HL-60 (cell line): ENCODE measurements around the gene CDK19.
A peak's percentile ranks its signal among the peaks of the same experiment; 100 is the strongest.

Experiments used
- DNase-seq, 2 experiments: peaks; one replicate each; pipeline ENCODE4 v3.0.0-alpha.2; 2010 to 2020; ENCODE audit warnings: low read depth in 1 of 2, low spot score in 1 of 2
- H3K27ac ChIP-seq: fragments of 250-450 bp; sonication (Bioruptor Pico); replicated peaks from 2 replicates; pipeline ENCODE4 v1.5.1; 2020; ENCODE audit warnings: mild to moderate bottlenecking, moderate library complexity
- H3K27me3 ChIP-seq: fragments of 250-450 bp; sonication (Bioruptor Pico); 2 replicates; pipeline ENCODE4 v1.5.1; 2021; ENCODE audit warnings: mild to moderate bottlenecking, moderate library complexity; ENCODE audit not compliant: insufficient read depth, poor library complexity, severe bottlenecking
- H3K4me3 ChIP-seq: replicated peaks from 2 replicates; pipeline ENCODE4 v1.5.1; 2011; ENCODE audit warnings: mild to moderate bottlenecking, control low read depth, low read length; ENCODE audit not compliant: insufficient read depth
- CTCF ChIP-seq: IDR thresholded peaks from one replicate; pipeline ENCODE4 v1.5.1; 2011; ENCODE audit warnings: low read length, control low read depth, inconsistent platforms; ENCODE audit not compliant: insufficient read depth
- GABPA ChIP-seq: IDR thresholded peaks from 2 replicates; pipeline ENCODE4 v1.6.1; 2012; ENCODE audit warnings: low read depth
- POLR2AphosphoS5 ChIP-seq: IDR thresholded peaks from 2 replicates; pipeline ENCODE4 v1.6.1; 2012; ENCODE audit warnings: low read depth
- REST ChIP-seq: IDR thresholded peaks from 2 replicates; pipeline ENCODE4 v1.6.1; 2012; ENCODE audit warnings: low read depth; ENCODE audit not compliant: insufficient replicate concordance
- SPI1 ChIP-seq: IDR thresholded peaks from 2 replicates; pipeline ENCODE4 v1.6.1; 2012; ENCODE audit warnings: low read depth, mild to moderate bottlenecking, borderline replicate concordance

CDK19 gene

GRCh38 chr6:110671447-110671846 is 143.8 kb downstream of the CDK19 start:
- H3K4me3 ChIP-seq, result no peak overlapping the region
- H3K27me3 ChIP-seq, result no peaks in the 10 kb centered on the region
- no peak for DNase-seq
- no peak overlapping the region for H3K27ac ChIP-seq
- TF ChIP-seq CTCF (no peak), POLR2AphosphoS5 (no peak), GABPA (no peak), SPI1 (no peak), REST (no peak)

- no peak for DNase-seq
- H3K27ac ChIP-seq, result peak overlapping the region; percentile 76
These were observed 149.7 kb downstream of the CDK19 start for GRCh38 chr6:110665600-110665999.

GRCh38 chr6:110664933-110665332 is 150.3 kb downstream of the CDK19 start:
- peak overlapping the region; percentile 76 for H3K27ac ChIP-seq
- H3K27me3 ChIP-seq, result no peaks in the 10 kb centered on the region
- peak in 1 of 2 experiments; percentile 32 for DNase-seq
- no peak overlapping the region for H3K4me3 ChIP-seq
- no peak for TF ChIP-seq REST
- TF ChIP-seq SPI1, result peak; percentile 39; the same call in 1 of the 2 replicates
- no peak for TF ChIP-seq CTCF
- TF ChIP-seq POLR2AphosphoS5, result no peak
- no peak for TF ChIP-seq GABPA

More at GRCh38 chr6:110665600-110665999, 149.7 kb downstream of the CDK19 start:
- TF ChIP-seq GABPA (no peak), REST (no peak), SPI1 (no peak), POLR2AphosphoS5 (no peak), CTCF (no peak)
- H3K27me3 ChIP-seq, result no peaks in the 10 kb centered on the region
- no peak overlapping the region for H3K4me3 ChIP-seq
